Left lung (tissue), 10 donors: Measurements from ENCODE around the gene C2orf72. TPM values are rescaled to one million over a fixed set of nuclear protein-coding genes. Genes with fewer than 3 reads are reported as not detected.
"Not testable (repeated sequence)": the region's sequence is repeated elsewhere in the genome, so short reads cannot be mapped to it uniquely, and the experiment has no call there.

Experiments used
- ATAC-seq: fragments of 200-7000 bp; cut with Tn5 transposase; one replicate; pipeline ENCODE4 v1.9.1; 2020; ENCODE audit warnings: moderate library complexity
- DNase-seq, 4 donors: peaks; one replicate each; pipeline ENCODE4 v3.0.0-alpha.2; 2013 to 2020
- H3K27ac ChIP-seq, 2 donors: fragments of 200-600 bp; sonication (generic) in 1 of 2; one replicate each; pipeline versions ENCODE4 v1.5.0 to v1.8.0; 2020 to 2021
- H3K27me3 ChIP-seq, 2 donors: fragments of 200-600 bp; sonication (generic) in 1 of 2; one replicate each; pipeline versions ENCODE4 v1.5.0 to v1.8.0; 2020 to 2021
- H3K36me3 ChIP-seq, 2 donors: fragments of 200-600 bp; sonication (generic) in 1 of 2; one replicate each; pipeline versions ENCODE4 v1.5.0 to v1.8.0; 2020 to 2021
- H3K4me1 ChIP-seq, 2 donors: fragments of 200-600 bp; one replicate each; pipeline ENCODE4 v1.8.0; 2021
- H3K4me3 ChIP-seq, 2 donors: fragments of 200-600 bp; sonication (generic) in 1 of 2; one replicate each; pipeline versions ENCODE4 v1.5.0 to v1.8.0; 2020 to 2021; ENCODE audit warnings: mild to moderate bottlenecking in 1 of 2
- H3K9me3 ChIP-seq, 2 donors: fragments of 200-600 bp; sonication (generic) in 1 of 2; one replicate each; pipeline versions ENCODE4 v1.5.0 to v1.8.0; 2020 to 2021
- CTCF ChIP-seq, 2 donors: fragments of 200-600 bp; sonication (generic) in 1 of 2; IDR thresholded peaks; one replicate each; pipeline versions ENCODE4 v1.5.0 to v1.8.0; 2021; ENCODE audit warnings: antibody characterized with exemption in 2 of 2
- intact Hi-C, 2 donors: fragments of 100-400 bp; cut with DNase I; formaldehyde crosslinking; loops; one replicate each; pipeline versions ENCODE4 v1.11.2 to v1.14.2; 2022
- polyA plus RNA-seq, 6 donors: library from polyadenylated mRNA; unstranded; fragments of 120-200 nt; gene quantifications; one replicate each; pipeline ENCODE4 v1.2.1, GENCODE V29; 2013; ENCODE audit not compliant: insufficient read length in 6 of 6
- total RNA-seq, 2 donors: library from RNA; stranded (reverse); fragmentation: NEBNext Ultra II Directional; extraction: Animal tissue kit (Norgen Biotek cat#: 25700); gene quantifications; one replicate each; pipeline ENCODE4 v1.2.1, GENCODE V29; 2021
- donor health status: DM: no; HTN: yes; CAD: no.
- donor health status: DM: no; HTN: no; CAD: no.

C2orf72 gene
- total and polyA plus RNA-seq, 8 donors: 0.21 to 1.1 (median 0.53) TPM

- Histone ChIP-seq H3K4me3 (peak overlapping the region in 1 of 2 donors; percentile 100), H3K4me1 (peaks cover 8 to 34% of the 10 kb centered on the region in 2 donors), H3K27me3 (no peaks in the 10 kb centered on the region), H3K36me3 (peaks cover 0 to 28% of the 10 kb centered on the region in 2 donors), H3K9me3 (no peaks in the 10 kb centered on the region), H3K27ac (no peak overlapping the region)
- intact Hi-C loops: no loop called here
- DNase-seq (no peak), ATAC-seq (no peak)
- TF ChIP-seq CTCF (IDR thresholded peaks at IDR 0.05): no peak
Observed at GRCh38 chr2:231058761-231059550, 21.6 kb downstream of the C2orf72 start.

- Histone ChIP-seq H3K9me3 (no peaks in the 10 kb centered on the region), H3K27me3 (no peaks in the 10 kb centered on the region), H3K27ac (no peak overlapping the region), H3K4me1 (peaks cover 8 to 34% of the 10 kb centered on the region in 2 donors), H3K4me3 (no peak overlapping the region), H3K36me3 (peaks cover 0 to 36% of the 10 kb centered on the region in 2 donors)
- no peak for DNase-seq
- intact Hi-C loops: no loop called here
- ATAC-seq: no peak
- no peak for TF ChIP-seq CTCF (IDR thresholded peaks at IDR 0.05)
Observed at GRCh38 chr2:231059756-231060155, 22.4 kb downstream of the C2orf72 start.

DNA sequence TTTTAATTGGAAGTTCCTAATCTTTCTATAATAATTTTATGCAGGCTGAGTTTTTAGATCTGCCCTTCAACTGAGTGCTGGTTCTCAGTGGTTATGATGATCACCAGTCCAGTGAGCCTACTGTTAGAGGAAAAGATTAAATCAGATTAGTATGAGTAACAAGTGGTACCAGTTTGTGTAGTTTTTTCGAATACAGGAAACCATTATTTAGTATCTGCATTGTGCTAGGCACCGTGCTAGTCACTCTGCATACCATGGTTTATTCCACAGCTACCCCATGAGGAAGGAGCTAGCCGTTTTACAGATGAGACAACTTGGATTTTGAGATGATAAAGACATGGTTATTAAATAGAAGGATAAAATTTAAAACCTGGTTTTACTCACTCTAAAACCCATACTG, 25.5 kb downstream of the C2orf72 start:
- Histone ChIP-seq H3K36me3 (peaks cover 0 to 65% of the 10 kb centered on the region in 2 donors), H3K4me1 (peaks cover 5 to 34% of the 10 kb centered on the region in 2 donors), H3K27me3 (no peaks in the 10 kb centered on the region), H3K9me3 (no peaks in the 10 kb centered on the region), H3K27ac (no peak overlapping the region), H3K4me3 (no peak overlapping the region)
- no peak for TF ChIP-seq CTCF (IDR thresholded peaks at IDR 0.05)
- no peak for DNase-seq
- no peak for ATAC-seq
- intact Hi-C loops: no loop called here

GRCh38 chr2:231063347-231063746, 26.0 kb downstream of the C2orf72 start:
- no peak overlapping the region for H3K4me3 ChIP-seq
- peaks cover 0 to 70% of the 10 kb centered on the region in 2 donors for H3K36me3 ChIP-seq
- no peak for ATAC-seq
- H3K27me3 ChIP-seq: no peaks in the 10 kb centered on the region
- no peaks in the 10 kb centered on the region for H3K9me3 ChIP-seq
- DNase-seq: no peak
- H3K4me1 ChIP-seq: peaks cover 0 to 30% of the 10 kb centered on the region in 2 donors
- H3K27ac ChIP-seq: no peak overlapping the region
- TF ChIP-seq CTCF (IDR thresholded peaks at IDR 0.05): no peak
- intact Hi-C loops: no loop called here

- TF ChIP-seq CTCF (IDR thresholded peaks at IDR 0.05): no peak
- no peak overlapping the region for H3K27ac ChIP-seq
- H3K4me3 ChIP-seq: no peak overlapping the region
- DNase-seq: no peak
- no peaks in the 10 kb centered on the region for H3K9me3 ChIP-seq
- H3K36me3 ChIP-seq: peaks cover 0 to 95% of the 10 kb centered on the region in 2 donors
- no peak for ATAC-seq
- H3K27me3 ChIP-seq: no peaks in the 10 kb centered on the region
- intact Hi-C loops: no loop called here
- H3K4me1 ChIP-seq: peaks cover 0 to 5% of the 10 kb centered on the region in 2 donors
Observed at GRCh38 chr2:231065966-231066365, 28.6 kb downstream of the C2orf72 start.

GRCh38 chr2:231067531-231067930, 30.2 kb downstream of the C2orf72 start:
- H3K4me1 ChIP-seq, H3K9me3 ChIP-seq, H3K4me3 ChIP-seq, DNase-seq, intact Hi-C loops, H3K27ac ChIP-seq, H3K27me3 ChIP-seq, ATAC-seq: not testable (repeated sequence)
- peaks cover 0 to 96% of the 10 kb centered on the region in 2 donors for H3K36me3 ChIP-seq
